MV-4-11 (cell line): ENCODE data around the gene CLCNKB.
"Not testable (repeated sequence)": the region's sequence is repeated elsewhere in the genome, so short reads cannot be mapped to it uniquely, and the experiment has no call there.

Source experiments
- DNase-seq: peaks from one replicate; lab custom pipeline; 2025; lab: John Stamatoyannopoulos, UW

The CLCNKB gene

DNA sequence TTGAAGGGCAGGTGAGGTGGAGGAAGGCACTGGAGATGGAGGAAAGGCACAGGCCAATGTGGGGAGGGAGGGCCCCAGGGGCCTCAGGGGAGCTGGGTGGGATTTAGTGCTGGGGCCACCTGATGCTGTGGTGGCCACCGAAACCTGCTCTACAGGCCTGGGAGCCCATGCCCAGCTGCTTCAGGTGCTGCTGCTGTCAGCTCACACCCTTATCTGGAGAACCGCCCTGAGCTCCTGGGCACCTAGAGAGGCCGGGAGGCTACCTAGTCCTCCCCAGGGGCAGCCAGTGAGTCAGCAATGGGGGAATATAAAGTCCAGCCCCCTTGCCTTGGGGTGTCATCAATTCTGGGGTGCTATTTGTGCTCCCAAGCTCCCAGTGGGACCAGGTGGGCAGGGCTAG is 17.7 kb downstream of the CLCNKB start:
- no peak for DNase-seq

DNA sequence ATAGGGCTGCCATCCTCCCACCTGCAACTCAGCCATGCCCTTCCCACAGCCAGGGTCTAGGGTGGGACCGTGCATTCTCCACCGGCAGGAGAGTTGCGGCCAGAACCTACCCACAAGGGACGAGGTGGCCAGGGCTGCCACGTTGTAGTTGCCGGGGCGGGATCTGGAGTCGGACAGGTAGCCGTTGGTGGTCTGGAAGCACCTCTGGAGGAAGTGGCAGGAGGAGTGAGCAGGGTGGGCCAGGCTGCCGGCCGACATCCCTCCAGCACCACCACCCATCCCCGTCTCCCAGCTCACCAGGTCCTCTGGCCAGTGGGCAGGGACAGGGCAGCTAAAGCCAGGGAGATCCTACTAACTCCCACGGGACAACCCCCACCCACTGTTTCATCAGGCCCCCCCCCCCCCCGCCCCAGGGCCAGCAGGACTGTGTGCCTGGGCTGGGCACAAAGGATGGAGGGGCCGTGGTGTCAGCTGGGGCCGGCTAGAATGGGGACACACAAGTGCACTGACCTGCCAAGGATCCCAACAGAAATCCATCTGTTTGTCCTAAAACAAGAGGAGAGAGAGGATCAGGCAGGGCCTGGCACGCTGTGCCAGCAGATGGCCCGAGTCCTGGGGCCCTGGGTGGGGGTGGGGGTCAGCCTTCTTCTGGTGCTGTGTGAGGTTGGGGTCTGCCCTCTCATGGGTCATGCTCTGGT is 18.6 kb downstream of the CLCNKB start:
- DNase-seq: not testable (repeated sequence)

DNA sequence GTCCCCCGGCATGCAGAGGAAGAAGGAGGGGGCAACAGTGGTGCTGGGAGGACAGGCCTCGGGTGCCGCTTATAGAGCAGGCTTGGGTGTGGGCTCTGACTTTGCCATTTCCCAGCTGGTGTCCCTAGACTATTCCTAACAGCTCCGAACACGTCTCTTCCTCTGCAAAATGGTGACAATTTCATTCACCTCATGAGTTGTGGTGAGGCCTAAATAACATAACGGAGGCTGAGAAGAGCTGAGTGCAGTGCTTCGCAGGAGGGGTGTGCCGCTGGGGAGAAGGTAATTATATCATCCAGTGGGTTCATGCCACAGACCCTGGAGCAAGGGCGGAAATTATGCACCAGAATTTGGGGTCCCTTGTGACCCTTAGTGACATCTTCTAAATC is 19.1 kb downstream of the CLCNKB start:
- DNase-seq: not testable (repeated sequence)

DNA sequence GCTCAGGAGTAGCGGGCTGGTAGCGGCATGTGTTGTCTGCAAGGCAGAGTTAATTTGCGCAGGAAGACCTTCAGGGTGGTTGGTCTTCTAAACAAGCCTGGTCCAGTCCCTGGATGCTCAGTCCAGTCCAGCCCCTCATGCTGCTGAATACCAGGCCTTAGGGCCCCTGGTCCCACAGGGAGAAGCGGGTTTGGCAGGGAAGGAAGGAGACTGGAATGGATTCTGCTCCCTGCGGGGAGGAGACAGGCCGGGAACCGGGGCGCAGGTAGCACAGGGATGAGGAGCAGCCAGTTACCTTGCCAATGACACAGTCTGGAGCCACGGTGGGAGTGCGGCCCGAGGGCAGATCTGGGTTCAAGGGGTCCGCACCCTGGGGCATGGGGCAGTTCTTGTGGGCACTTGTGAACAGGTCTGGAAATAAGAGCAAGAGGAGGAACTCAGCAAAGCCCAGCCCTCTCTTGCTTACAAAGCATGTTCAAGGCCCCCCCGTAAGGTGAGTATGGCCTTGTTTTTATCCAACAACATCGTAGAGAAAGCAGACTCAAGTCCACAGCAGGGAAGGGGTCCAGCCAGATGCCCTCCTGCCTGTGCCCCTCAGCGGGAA is 19.7 kb downstream of the CLCNKB start:
- DNase-seq: no peak

DNA sequence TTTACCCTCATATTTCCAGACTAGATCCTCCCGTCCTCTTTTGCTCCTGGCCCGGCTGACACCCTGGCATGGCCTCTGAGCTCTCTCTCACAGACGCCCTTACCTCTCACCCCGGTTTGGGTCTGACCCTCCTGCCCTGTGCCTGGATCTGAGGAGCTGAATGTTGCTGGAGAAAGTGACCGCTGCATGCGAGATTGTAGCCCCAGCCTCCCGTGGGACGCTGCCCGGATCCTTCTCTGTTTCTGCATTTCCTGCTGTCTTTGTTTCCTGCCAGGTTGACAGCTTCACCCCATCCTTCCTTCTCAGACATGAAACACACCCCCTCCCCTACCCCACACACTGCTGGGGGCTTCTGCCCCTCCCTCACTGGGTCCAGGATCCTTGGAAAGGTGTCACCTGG is 20.3 kb downstream of the CLCNKB start:
- DNase-seq: no peak

DNA sequence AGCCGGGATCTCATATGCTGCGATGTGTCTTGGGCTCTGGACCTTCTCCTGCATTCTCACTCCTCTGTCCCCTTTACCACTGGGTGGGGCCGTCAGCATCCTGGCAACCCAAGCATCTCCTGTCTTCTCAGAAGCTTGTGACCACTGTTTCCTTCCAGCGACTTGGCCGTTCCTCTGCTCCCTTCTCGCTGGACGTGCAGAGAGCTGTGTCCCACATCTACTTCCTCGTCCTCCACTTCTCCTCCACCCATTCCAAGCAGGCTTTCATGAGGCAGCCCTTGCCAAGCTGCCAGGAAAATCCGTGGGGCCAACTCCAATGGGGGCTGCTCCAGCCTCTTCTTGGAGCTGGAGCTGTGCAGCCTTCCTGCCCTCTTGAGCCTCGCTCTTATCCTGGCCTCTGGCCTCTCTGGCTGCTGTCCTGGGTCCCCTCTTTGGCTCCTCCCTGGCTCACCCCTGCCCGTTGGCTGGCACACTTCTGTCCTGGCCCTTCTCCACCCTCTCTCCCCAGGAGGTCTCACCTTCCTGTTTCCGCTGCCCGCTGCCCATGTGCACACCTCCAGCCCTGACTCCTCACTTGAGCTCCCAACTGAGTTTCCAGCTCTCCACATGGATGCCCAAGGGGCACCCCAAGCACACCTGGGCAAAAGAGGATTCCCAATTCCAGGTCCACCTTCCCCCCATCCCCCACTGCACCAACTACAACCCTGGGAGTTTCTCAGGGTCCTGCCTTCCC is 21.1 kb downstream of the CLCNKB start:
- DNase-seq: no peak

DNA sequence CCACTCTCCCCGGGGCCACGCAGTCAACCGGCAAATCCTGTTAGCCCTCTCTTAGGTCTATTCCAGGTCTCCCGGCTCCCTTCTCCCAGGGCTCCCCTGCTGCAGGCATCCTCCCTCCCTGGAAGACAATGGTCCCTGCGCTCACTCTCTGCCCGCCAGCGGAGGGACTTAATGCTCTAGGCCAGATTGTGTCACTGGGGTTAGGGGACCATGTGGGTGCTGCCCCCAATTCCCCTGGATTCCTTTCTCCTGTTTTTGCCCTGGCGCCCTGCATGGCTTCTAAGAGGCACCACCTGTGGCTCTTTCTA is 21.6 kb downstream of the CLCNKB start:
- no peak for DNase-seq

DNA sequence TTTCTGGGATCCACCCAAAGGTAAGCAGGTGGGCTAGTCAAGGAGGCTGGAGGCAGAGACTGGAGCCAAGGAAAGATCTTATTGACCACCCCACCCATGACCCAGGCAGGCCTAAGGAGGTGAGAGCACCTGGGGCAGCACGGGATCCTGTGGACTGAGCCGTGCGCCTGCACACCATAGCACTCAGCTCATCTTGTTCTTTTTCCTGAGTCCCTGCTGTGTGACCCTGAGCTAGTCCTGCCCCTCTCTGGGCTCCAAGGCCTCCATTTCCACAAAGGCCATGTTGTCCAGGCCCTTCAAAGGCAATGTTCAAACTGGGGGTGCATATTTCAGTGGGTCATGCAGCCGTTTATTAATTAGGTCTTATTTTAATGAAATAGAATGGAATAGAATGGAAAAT is 22.7 kb downstream of the CLCNKB start:
- DNase-seq: no peak

DNA sequence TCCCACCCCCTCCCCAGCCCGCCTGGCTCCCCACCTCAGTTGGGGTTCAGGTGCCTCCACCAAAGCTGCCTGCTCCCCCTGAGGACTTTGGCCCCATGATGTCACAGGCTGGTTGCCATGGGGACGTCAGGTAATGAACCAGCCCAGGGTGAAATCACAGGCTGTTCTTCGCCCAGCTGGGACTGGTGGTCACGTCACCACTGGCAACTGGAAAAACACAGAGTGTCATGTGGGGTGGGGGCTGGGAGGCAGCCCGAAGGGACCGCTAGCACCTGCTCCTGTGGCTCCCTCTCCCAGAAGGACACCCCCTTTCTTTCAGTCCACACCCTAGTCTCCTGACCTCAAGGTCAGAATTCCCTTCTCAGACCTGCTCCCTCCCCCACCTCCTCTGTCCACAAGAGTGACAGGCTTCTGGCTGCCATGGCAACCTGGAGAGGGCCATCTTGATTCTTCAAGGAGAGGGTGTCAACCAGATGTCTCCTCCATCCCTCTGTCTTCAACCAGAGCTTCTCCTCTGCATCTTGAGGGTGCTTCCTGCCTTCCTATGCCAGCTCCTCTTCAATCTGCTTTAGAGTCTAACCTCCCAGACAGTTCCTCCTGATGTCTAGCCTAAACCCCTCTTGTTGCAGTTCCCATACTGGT is 23.7 kb downstream of the CLCNKB start:
- DNase-seq: no peak

DNA sequence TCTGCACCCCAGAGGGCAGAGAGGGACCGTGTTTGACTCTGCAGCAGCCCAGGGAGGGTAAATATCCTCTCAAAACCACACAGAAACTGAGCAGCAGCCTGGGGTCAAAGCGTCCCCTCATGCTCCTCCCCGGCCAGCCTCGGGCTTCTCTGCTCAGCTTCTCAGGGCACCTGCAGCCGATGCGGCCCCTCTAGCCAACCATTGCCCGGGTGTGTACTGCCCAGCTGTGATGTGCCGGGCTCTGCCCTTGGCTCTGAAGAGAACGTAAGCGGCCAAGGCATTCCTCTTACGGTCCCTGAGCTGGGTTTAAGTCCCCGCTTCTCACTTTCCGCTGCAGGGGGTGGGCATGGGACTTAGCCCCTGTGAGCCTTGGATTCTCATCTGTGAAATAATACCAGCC is 24.4 kb downstream of the CLCNKB start:
- DNase-seq: no peak

DNA sequence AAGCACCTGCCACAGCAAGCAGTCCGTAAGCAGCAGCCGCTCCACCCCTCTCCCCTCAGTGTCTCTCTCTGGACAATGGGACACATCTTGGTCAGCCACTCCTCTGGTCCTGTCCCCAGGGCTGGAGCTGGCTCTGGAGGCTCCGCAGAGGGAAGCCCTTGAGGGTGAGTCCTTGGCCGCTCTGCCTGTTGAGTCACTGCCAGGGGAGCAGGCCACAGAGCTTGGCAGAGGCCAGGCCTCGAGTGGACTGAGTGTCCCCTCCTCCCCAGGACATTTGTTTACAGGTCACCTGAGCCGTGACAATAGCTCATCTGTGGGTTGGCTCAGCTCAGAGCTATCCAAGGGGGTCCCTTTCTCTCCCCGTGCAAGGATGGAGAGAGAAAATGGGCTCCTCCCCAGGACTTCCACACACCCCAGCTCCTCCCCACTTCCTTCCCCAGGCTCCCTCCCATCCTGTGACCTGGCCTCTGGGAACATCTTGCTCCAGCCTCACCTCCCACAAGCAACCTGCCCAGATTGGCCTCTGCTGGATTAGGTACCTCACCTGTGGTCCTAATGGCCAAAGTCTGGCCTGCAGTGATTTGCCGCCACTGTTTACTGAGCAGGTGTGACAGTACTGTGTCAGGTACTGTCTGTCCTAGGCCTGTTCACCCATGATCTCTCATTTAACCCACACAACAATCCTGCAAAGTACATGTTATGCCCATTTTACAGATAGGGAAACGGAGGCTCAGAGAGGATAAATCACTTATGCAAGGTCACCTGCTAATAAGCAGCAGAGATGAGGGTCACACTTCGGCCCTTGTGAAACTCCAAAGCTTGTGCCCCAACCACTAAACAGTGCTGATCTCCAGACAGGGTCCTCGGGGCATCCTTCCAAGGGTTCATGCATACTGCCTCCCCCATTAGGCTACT is 25.0 kb downstream of the CLCNKB start:
- DNase-seq: no peak

DNA sequence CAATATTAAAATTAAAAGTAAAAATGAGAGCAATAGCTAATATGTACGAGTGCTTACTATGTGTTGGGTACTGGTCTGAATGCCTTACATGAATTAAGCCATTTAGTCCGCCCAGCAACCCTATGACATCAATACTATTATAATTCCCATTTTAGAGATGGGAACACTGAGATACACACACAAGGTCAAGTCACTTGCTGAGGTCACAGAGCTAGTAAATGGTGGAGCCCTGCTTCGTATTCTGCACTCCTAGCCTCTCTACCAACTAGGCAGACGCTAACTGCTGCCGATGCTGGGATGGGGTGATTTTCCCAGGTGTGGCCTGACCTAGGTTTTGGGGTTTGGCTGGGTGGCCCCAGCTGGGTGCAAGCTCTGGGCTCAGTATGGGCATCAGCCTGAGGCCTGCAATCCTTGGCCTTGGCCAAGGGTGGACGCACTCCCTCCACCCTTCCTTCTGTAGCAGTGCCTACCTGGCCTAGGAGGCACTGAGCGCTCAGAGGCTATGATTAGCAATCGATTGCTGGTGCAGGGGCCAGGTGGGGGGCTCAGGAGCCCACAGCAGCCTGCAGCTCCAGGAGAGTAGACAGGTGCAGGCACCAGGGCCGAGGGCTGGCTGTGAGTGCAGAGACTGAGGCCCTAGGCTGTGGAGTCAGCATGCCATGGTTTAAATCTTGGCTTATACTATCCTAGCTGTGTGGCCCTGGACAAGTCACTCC is 27.2 kb downstream of the CLCNKB start:
- no peak for DNase-seq

DNA sequence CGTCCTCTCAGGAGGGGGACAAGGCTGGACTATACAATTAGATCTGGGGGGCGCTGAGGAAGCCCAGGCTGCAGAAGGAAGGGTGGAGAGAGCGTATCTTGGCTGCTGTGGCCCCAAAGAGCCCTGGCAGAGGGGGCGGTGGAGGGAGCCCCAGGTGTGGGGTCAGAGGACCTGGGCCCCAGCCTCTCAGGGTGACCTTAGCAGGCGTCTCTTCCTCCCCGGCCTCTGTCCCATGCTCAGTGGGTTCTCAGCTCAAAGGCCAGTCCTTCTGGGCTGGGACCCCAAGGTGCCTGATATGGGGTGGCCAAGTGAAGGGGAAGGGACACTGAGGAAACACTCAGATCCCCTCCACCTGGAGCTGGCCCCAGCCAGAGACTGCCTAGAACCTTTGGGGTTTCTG is 28.0 kb downstream of the CLCNKB start:
- no peak for DNase-seq

DNA sequence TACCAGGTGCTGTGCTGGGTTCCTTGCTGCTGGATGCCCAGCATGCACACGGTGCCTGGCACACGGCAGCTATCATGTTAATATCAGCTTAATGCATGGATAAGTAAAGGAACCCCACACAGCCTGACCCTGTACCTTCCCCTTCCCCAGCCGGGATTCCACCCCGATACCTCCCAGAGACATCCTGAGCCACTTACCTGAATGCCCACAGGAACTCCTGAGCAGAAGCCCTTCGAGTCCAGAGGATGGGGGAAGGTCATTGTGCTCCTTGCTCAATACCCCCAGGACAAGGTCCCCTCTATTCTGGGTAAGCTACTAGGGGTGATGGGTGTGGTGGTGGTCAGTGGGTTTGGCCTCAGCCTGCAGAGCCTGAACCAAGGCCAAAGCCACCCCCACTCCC is 28.5 kb downstream of the CLCNKB start:
- no peak for DNase-seq

DNA sequence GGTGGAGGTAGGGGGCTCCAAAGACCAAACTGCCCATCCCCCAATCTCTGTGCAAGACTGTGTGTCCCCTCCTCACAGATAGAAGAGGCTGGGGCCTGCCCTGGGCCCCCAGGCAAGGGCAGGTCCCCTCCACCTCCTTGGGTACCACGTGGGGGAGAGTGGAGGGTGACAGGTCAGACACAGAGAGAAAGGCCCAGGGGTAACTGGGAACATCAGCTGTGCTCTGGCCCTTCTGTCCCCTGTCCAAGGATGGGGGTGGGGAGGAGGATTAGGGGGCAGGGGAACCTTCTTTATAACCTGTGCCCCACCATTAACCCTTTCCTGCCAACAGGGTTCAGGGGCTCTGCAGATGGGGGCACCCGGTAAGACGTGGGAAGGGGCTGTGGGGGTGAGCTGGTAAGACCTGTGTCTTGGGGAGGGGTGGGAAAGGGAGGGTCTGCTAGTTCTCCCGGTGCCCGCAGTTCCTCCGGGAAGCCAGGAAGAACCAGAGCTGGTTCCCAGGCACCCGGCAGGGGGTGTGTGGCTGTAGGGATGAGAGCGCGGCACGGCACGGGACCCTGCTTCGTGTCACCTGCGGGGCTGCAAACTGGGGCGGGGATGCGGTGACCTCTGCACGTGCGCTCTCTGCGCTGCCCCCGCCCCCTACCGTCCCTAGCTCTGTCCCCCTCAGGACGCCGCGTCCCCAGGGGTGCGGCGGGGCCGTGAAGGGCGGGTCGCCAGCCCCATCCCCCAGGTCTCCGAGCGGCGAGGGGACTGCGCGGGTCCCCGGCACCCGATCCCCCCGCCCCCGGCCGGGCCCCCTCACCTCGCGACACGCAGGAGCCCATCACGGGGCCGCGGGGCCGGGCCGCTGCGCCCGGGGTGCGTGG is 29.3 kb downstream of the CLCNKB start:
- DNase-seq: no peak

DNA sequence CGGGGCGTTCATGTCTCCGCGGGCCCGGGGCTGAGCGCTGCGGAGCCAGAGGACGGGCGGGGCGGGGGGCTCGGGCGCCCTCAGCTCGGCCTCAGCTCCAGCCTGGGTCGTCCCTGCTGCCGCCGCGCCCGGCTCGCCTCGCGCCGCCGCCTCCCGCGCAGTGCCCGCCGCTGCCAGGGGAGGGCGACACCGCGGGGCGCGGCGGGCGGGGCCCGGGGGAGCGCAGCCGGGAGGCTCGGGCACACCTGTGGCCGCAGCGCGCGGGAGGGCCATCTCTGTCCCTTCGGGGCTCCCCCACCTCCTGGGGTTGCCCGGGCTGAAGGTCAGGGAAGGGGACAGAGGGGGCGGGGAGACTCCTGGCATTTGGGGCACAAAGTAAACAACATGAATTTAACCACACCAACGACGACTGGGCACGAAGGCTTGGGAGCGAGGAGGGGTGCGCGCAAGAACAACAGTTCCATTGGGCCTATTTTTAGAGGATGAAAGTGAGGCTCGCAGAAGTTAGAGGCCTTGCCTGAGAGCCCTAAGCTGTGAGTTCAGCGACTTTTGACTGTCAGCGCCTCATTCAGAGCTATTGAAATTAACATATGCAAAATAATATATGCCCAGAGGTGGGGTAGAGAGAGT is 30.0 kb downstream of the CLCNKB start, which contains the start of gene FAM131C:
TSS of gene FAM131C (minus strand) at position 162 of the 630 bp plus-strand sequence. CDS start 209 bp downstream, outside the sequence.
- DNase-seq: no peak

DNA sequence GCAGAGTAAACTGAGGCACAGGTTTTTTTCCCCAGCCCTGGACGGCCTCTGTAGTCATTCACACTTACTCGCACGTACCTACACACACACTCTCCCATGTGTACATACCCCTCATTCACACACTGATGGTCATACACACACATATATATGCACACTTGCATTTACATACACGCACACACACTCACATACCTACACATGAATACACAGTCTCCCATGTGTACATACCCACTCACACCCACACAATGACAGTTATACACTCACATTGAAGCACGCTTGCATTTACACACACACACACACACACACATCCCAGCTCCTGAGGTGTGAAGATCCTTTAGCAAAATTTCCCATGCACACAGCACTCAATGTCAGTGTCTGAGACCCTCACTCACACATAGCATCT is 30.6 kb downstream of the CLCNKB start:
- DNase-seq: no peak

DNA sequence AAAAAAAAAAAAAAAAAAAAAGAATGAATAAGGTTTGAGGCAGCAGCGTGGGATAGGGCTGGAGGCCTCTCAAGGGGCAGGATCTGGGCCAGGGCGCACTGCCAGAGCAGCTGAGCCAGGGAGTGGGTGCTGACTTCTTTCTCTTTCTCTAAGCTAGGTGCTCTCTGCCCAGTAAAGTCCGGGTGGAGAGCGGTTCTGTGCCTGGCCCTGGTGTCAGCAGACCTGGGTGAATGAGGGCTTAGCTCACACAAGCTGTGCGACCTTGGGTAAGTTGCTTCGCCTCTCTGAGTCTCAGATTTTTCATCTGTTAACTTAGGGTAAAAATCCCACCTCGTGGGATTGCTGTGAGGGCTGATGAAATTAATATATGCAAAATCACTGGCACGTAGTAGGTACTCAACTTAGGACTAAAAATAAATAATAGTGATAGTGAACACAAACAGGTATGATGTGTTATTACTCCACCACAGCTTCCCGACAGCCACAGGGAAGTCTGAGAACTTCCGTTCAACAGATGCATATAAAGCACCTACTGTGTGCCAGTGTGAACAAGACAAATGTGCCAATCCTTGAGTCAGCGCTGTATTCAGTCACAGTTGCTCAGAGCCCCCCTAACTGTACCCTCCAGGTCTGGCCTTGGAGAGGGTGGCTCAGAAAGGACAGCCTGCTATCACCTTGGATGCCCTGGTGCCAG is 31.9 kb downstream of the CLCNKB start:
- no peak for DNase-seq
